Activated CD4-positive, alpha-beta T cell treated with anti-CD3 and anti-CD28 coated beads, Interleukin-2, Interleukin-6, amounts not matched to agents 100 ng/mL and 50 ng/mL, durations not matched to agents 16 hours and 8 hours (primary cell): ENCODE data around the gene DYNLT5.
"Not testable (repeated sequence)": the region's sequence is repeated elsewhere in the genome, so short reads cannot be mapped to it uniquely, and the experiment has no call there.

Source experiments
- DNase-seq: peaks from one replicate; pipeline ENCODE4 v3.0.0-alpha.2; 2020

DYNLT5 gene

GRCh38 chr1:66752000-66752592 is at the start of gene DYNLT5:
Gene DYNLT5, plus strand, starts transcription at chr1:66752459. Its CDS starts 2,200 bp downstream, at chr1:66754659.
- no peak for DNase-seq

- DNase-seq = no peak
These were observed 47.9 kb upstream of the DYNLT5 start for GRCh38 chr1:66704177-66704875.

DNA sequence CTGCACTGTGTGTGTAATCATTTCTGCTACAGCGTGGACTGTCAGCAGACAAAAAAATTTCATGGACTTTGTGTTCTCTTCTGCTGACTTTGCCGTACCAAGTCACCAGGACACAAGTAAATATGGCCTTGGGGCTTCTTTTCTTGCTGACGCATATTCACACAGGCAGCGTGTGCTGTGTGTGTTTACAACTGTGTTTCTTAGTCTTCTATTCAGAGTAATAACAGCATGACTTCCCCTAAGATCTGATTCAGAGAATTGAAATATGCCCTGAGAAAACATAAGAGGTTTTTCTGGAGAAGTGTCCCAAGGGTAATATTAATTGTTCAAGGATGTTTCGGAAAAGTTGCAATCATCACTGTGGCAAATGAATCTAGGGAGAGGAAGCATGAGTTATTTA is 47.1 kb upstream of the DYNLT5 start:
- no peak for DNase-seq

- no peak for DNase-seq
These were observed 40.8 kb upstream of the DYNLT5 start for GRCh38 chr1:66711420-66711819.

- DNase-seq = no peak
These were observed 39.4 kb upstream of the DYNLT5 start for GRCh38 chr1:66712839-66713238.

- DNase-seq = no peak
These were observed 28.3 kb upstream of the DYNLT5 start for GRCh38 chr1:66723985-66724384.

DNA sequence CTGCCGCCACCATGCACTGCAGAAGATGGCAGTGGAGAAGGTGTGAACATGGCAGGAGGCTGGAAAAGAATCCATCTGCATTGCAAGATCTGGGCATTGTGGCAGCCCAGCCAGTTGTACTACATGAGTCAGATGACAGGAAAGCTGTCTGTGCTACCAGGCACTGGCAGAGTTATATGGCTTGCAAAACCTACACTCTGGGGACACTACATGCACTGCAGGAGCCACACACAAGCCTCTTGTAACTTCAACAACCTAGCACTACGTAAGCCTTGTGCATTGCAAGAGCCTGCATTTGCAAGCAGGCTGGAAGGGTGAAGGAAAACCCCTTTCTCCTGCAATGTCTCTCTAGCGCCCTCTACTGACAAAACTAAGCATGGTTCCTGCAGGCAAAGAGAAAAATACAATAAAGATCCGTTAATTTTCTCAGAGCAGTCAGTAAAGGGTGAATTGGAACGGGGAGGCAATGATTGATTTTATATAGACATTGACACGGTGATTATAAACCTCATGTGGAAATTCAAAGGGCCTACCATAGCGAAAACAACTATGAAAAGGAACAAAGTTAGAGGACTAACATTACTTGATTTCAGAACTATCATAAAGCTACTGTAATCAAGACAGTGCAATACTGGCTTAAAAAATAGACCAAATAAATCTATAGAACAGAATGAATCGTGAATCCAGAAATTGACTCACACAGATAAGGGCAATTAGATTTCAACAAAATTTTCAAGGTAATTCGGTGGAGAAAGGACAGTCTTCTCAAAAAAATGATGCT is 26.2 kb upstream of the DYNLT5 start:
- DNase-seq = peak; percentile 83

DNA sequence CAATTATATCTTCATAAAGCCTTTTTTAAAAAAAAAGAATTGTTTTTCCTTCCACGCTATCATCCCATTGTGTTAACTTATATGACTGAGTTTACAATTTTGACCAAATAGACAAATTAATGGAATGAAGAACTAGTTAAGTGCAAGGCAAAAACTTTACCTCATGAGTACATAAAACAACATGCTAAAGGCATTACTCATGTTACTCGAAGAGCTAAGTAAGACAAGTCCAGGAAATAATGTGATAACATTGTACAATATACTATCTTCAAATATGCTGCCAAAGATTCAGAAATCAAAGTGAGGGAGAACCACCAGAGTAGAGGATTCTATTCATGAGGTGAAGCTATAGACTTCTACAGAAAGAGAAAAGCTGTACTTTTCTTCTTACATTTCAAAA is 24.2 kb upstream of the DYNLT5 start:
- DNase-seq = no peak

DNA sequence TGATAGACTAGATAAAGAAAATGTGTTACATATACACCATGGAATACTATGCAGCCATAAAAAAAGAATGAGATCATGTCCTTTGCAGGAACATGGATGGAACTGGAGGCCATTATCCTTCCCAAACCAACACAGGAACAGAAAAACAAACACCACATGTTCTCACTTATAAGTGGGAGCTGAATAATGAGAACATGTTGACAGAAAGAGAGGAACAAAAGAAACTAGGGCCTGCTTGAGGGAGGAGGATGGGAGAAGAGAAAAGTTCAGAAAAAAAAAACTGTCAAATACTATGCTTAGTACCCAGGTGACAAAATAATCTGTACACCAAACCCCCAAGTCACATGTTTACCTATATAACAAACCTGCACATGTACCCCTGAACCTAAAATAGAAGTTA is 23.5 kb upstream of the DYNLT5 start:
- DNase-seq = not testable (repeated sequence)

DNA sequence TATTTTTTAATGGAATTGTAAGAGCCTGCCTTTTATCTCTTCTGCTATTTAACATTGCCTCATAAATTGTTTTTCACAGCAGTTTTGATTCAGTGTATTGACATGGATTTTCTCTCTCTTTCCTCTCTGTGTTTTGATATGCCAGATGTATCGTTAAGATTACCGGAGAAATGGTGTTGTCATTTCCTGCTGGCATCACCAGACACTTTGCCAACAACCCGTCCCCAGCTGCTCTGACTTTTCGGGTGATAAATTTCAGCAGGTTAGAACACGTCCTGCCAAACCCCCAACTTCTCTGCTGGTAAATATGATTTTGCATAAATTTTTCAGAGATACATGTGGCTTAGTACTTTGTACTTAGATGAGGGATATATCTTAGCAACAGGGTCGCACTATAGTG is 23.1 kb upstream of the DYNLT5 start:
- DNase-seq = peak; percentile 32

- DNase-seq = no peak
These were observed 22.7 kb upstream of the DYNLT5 start for GRCh38 chr1:66729523-66729922.

DNA sequence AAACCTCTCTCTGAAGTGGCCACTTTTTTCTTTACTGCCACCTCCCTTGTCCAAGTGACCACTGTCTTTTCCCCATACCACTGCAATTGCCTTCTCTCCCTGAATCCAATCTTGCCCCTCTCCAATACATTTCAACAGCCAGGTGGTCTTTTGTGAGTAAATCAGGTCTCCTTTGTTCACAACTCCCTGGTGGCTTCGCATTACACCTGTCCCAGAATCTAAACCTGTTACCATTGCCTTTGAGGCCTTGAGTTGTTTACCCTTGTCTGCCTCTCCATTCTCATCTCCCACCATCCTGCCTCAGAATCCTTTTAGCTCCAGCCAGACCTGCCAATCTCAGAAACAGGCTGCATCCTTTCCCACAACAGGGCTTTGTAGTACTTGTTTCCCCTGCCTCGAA is 21.8 kb upstream of the DYNLT5 start:
- DNase-seq = no peak

DNA sequence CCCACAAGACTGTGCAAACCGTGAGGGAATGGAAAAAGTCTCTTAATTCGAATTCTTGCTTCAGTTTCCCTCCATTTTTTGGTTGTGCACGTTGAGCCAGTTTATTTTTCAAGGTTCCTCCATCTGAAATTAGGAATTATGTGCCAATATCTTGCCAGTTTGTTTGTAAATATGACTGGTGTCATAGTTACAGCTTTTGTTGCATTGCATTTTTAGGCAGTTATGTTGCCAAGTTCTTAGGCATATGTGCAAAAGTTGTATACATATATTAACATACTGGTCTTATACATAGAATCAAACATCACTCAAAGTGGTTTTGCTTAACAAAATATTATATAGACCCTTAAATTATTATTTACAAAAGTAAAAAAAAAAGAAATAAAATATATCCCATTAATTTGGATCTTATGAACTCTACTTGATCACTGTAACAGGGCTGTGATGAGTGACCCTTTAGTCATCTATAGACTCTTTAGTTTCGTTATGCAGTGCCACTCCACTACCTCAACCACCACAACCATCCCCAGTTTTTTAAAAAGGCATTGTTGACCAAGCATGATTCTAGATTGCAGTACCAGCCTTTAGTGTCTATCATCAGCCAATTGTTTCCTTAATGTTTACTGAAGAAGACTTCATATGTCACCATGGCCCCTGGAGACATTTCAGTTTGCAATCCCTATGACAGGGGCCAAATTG is 20.9 kb upstream of the DYNLT5 start:
- DNase-seq = peak; percentile 39

- peak; percentile 56 for DNase-seq
These were observed 19.7 kb upstream of the DYNLT5 start for GRCh38 chr1:66732407-66733166.

DNA sequence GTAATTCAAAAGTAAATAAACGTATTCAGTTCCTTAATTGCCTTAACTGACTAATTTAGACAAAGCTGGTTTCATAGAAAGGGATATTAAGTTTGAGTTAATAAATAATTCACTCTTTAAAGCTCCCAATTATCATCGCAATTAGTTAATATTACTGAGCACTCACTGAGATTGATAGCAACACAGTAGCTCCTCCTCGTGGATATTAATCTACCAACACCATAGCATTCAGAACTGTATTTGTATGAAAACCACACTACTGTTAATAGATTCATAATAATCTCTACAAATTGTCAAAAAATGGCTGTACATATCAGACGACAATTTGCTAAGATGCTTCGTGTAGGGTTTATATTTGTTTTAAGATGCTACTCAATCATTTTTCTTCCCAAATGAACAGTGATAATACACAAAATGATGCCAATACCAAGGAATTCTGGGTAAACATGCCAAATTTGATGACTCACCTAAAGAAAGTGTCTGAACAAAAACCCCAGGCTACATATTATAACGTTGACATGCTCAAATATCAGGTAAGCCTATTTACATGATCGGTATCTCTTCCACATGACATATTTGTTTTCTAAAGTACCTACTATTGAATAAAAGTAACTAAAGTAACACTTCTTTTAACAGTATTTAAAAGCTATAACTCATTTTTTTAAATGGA is 18.8 kb upstream of the DYNLT5 start:
- DNase-seq = no peak

GRCh38 chr1:66734531-66734930 is 17.7 kb upstream of the DYNLT5 start:
- DNase-seq = not testable (repeated sequence)

DNA sequence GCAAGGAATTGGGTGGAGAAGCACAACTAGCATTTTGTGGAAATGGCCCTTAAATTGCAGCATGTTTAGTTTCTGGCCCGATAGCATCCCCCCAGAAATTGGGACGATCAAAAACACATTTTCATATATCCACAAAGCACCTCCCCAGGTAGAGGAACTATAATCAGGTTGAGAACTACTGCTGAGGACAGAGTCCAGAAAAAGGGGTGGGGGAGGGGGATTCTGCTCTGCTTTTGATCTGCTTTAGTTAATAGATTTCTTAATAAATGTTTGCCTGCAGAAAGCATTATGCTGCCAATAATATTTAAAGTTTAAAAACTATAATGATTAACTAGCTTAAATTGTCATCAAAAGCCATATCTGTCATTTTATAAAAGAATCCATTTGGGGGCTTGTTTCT is 14.4 kb upstream of the DYNLT5 start:
- no peak for DNase-seq

- DNase-seq = no peak
These were observed 12.7 kb upstream of the DYNLT5 start for GRCh38 chr1:66739401-66740157.

DNA sequence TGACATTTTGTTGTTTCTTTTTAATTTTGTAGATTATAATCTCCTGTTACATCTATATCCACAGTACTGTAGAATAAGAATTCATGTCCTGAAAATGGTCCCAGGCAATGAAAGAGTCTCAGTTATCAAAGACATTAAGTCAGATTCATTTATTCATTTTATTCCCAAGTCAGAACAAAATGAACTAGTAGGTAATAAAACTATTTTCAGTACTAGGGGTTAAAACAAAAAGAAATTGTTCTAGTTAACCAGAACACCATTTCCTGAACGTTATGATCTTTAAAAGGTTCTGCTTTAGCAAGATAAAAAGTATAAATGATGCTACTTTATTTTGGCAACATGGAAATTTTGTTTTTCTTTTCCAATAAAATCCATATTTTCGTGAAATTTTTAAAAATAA is 6.8 kb upstream of the DYNLT5 start:
- DNase-seq = no peak

DNA sequence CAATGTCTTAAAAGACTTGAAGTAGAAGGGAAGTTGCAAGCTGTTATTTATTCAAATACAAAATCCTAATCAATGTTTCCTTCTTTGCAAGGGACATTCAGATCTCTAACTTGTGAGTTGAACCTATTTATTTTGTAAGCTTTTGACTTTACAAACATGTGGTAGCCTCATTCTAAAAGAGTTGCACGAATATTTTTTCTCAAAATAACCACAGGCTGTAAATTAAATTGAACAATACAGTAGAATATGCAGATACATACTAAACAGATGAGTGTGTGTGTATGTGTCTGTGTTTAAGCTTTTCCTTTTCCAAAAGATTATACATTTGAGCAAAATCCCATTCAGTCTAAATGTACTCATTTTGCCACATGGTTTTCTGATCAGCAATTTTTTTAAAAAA is 4.8 kb upstream of the DYNLT5 start:
- DNase-seq = no peak

DNA sequence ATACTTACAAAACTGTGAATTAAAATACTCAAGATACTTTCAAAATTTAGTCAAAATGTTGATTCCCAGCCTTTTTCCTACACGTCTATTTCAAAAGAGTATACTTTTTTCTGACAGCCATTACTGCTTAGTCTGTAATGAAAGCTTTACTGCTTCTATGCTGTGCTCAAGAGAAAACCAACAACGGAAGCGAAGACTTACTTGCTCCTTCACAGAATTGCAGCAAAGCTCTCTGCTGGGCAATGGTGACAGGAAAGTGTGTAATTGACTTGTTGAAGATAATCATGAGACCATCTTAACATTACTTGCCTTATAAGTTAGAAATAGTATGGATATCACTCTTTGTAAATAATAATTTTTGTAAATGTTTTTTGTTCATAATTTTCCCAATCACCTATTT is 1.7 kb upstream of the DYNLT5 start:
- no peak for DNase-seq
